ENCODE data around the gene GRID1.

GRID1 gene

GRCh38 chr10:85570871-85571270 is 795.7 kb downstream of the GRID1 start:
- H3K4me3 ChIP-seq (ENCODE audit: control insufficient read depth, low read depth, low read length) = no peak overlapping the region
- no peak for TF ChIP-seq CTCF (conservative IDR thresholded peaks at IDR 0.05; ENCODE audit: control insufficient read depth, insufficient read depth, low read depth, low read length)
- DNase-seq (ENCODE audit: low read depth) = no peak

GRCh38 chr10:85565381-85565780 is 801.2 kb downstream of the GRID1 start:
- no peak for TF ChIP-seq CTCF (conservative IDR thresholded peaks at IDR 0.05; ENCODE audit: control insufficient read depth, insufficient read depth, low read depth, low read length)
- DNase-seq (ENCODE audit: low read depth) = no peak
- H3K4me3 ChIP-seq (ENCODE audit: control insufficient read depth, low read depth, low read length) = no peak overlapping the region

DNA sequence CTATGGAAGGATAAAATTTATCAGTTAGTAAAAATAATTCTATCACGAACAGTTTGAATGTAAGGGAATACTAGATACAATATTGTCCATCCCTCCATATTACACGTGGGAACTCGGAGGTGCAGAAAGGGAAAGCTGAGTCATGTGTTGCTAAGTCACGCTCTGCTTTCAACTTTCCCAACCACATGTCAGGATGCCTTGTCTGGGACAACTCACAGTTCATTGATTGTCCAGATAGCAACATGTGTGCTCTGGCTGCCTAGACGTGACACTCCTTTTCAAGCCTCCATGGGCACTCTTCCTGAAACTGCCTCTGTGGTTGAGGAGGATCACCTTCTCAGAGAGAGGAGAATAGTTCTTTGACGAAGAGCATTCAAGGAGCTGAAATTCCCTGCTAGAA is 808.1 kb downstream of the GRID1 start:
- DNase-seq (ENCODE audit: low read depth) = peak; percentile 77
- no peak for TF ChIP-seq CTCF (conservative IDR thresholded peaks at IDR 0.05; ENCODE audit: control insufficient read depth, insufficient read depth, low read depth, low read length)
- no peak overlapping the region for H3K4me3 ChIP-seq (ENCODE audit: control insufficient read depth, low read depth, low read length)

- no peak for TF ChIP-seq CTCF (conservative IDR thresholded peaks at IDR 0.05; ENCODE audit: control insufficient read depth, insufficient read depth, low read depth, low read length)
- no peak overlapping the region for H3K4me3 ChIP-seq (ENCODE audit: control insufficient read depth, low read depth, low read length)
- DNase-seq (ENCODE audit: low read depth) = no peak
These were observed 808.9 kb downstream of the GRID1 start for GRCh38 chr10:85557706-85558105.

- no peak overlapping the region for H3K4me3 ChIP-seq (ENCODE audit: control insufficient read depth, low read depth, low read length)
- peak; percentile 89 for DNase-seq (ENCODE audit: low read depth)
- TF ChIP-seq CTCF (conservative IDR thresholded peaks at IDR 0.05; ENCODE audit: control insufficient read depth, insufficient read depth, low read depth, low read length) = no peak
These were observed 809.5 kb downstream of the GRID1 start for GRCh38 chr10:85557077-85557476.

Measured in fibroblast of mammary gland (primary cell).